HG03575 (cell line): ENCODE data around the gene ACAD11.
"Not testable (repeated sequence)": the region's sequence is repeated elsewhere in the genome, so short reads cannot be mapped to it uniquely, and the experiment has no call there.

Experiments
- ATAC-seq: cut with Tn5 transposase; IDR thresholded peaks from one replicate; pipeline ENCODE4 v1.9.1; 2021; ENCODE audit not compliant: unreplicated experiment, insufficient number of reproducible peaks, low FRiP score; ENCODE audit errors: extremely low read depth

Gene ACAD11

GRCh38 chr3:132615881-132616280, 43.7 kb downstream of the ACAD11 start:
- no peak for ATAC-seq

GRCh38 chr3:132615301-132615700, 44.3 kb downstream of the ACAD11 start:
- not testable (repeated sequence) for ATAC-seq

- ATAC-seq, result not testable (repeated sequence)
Observed at GRCh38 chr3:132606620-132607019, 53.0 kb downstream of the ACAD11 start.

GRCh38 chr3:132606085-132606484, 53.5 kb downstream of the ACAD11 start:
- no peak for ATAC-seq

GRCh38 chr3:132605374-132605792, 54.2 kb downstream of the ACAD11 start:
- no peak for ATAC-seq

GRCh38 chr3:132600614-132601013, 59.0 kb downstream of the ACAD11 start:
- ATAC-seq, result not testable (repeated sequence)

GRCh38 chr3:132598181-132598580, 61.4 kb downstream of the ACAD11 start:
- ATAC-seq, result no peak

GRCh38 chr3:132597660-132598059, 61.9 kb downstream of the ACAD11 start:
- ATAC-seq, result no peak

GRCh38 chr3:132596816-132597433, 62.7 kb downstream of the ACAD11 start, which contains the start of gene ACKR4:
Gene ACKR4 (plus strand): TSS chr3:132597270. CDS start chr3:132600398, 3,128 bp downstream.
- ATAC-seq, result no peak

GRCh38 chr3:132596326-132596725, 63.3 kb downstream of the ACAD11 start:
- no peak for ATAC-seq

- ATAC-seq, result no peak
Observed at GRCh38 chr3:132595014-132595413, 64.6 kb downstream of the ACAD11 start.

- no peak for ATAC-seq
Observed at GRCh38 chr3:132594498-132594897, 65.1 kb downstream of the ACAD11 start.

GRCh38 chr3:132593947-132594323, 65.7 kb downstream of the ACAD11 start:
- no peak for ATAC-seq

- no peak for ATAC-seq
Observed at GRCh38 chr3:132593241-132593946, 66.2 kb downstream of the ACAD11 start.

GRCh38 chr3:132592216-132592615, 67.4 kb downstream of the ACAD11 start:
- ATAC-seq, result no peak

- no peak for ATAC-seq
Observed at GRCh38 chr3:132587401-132587800, 72.2 kb downstream of the ACAD11 start.

GRCh38 chr3:132573797-132574211, 85.8 kb downstream of the ACAD11 start:
- no peak for ATAC-seq

GRCh38 chr3:132570016-132570415, 89.6 kb downstream of the ACAD11 start:
- no peak for ATAC-seq

- no peak for ATAC-seq
Observed at GRCh38 chr3:132569580-132569979, 90.0 kb downstream of the ACAD11 start.

GRCh38 chr3:132569153-132569552, 90.5 kb downstream of the ACAD11 start:
- no peak for ATAC-seq

- no peak for ATAC-seq
Observed at GRCh38 chr3:132568422-132568821, 91.2 kb downstream of the ACAD11 start.
